HTR-8/SVneo (cell line): Measurements from ENCODE around the gene NFATC3.
A peak's percentile ranks its signal among the peaks of the same experiment; 100 is the strongest.

Experiments used
- DNase-seq: peaks from one replicate; pipeline ENCODE4 v3.0.0; 2011; ENCODE audit warnings: low spot score, mixed read lengths; ENCODE audit not compliant: insufficient read length
- FAIRE-seq: peaks from 2 replicates; lab custom pipeline; 2011; peaks lifted over from hg19 to GRCh38; lab: Jason Lieb, UNC

Gene NFATC3

DNA sequence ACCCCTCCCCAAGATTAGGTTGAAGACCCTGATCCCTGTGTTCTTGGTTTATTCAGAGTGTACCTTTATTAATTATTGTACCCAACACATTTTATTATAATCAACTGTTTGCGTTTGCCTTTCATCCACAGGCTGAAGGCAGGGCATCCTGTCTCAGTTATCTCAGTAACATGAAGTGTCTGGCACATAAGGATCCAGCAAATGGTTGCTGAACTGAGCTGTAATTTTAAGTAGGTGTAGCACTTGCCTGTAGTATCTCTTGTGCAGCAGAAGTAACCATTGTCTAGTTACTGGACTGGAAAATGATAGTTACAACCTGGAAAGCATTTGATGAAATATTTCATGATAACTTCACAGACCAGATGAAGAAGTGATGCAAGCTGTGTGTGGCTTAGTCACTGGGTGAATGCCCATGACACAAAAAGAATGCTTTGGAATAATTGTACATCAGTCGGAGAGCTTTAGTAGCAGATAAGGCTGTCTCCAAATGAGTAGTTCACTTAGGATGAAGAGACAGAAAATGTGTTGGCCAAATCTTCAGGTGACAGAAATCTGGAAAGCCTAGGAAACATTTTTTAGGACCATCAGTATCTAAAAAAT is 94.1 kb downstream of the NFATC3 start:
- no peak for FAIRE-seq

DNA sequence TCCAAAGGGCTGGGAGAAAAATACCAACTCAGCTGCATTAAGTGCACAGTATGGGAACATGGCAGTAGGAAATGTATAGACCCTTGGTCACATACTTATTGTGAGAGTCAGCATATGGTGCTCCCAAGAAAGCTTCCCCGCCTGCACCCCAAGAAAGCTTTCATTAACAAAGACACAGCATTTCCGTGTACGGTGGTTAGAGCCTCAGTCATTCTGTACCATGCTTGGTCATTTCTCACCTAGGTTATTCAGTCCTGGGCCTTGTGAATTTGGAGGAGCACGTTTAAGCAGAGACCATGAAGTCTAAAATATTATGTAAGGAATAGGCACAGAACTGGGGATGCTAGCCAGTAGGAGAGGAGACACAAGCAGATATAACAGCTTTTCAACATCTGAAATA is 94.7 kb downstream of the NFATC3 start:
- DNase-seq: no peak
- no peak for FAIRE-seq

More for the DNA sequence above, 94.1 kb downstream of the NFATC3 start:
- no peak for DNase-seq

DNA sequence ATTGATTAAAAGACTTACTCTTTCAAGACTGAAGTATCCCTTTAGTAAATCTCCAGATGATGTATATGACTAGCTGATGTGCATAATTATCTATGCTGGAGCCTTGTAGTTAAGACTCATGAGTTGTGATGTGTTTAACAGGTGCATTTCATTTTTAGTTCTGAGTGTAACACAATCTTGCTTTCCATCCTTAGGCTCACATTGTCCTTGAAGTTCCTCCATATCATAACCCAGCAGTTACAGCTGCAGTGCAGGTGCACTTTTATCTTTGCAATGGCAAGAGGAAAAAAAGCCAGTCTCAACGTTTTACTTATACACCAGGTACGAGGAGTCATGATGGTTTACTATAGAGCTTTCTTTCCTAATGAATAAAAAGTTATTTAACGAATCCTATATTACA is 97.9 kb downstream of the NFATC3 start:
- no peak for DNase-seq
- peak; percentile 42 for FAIRE-seq

DNA sequence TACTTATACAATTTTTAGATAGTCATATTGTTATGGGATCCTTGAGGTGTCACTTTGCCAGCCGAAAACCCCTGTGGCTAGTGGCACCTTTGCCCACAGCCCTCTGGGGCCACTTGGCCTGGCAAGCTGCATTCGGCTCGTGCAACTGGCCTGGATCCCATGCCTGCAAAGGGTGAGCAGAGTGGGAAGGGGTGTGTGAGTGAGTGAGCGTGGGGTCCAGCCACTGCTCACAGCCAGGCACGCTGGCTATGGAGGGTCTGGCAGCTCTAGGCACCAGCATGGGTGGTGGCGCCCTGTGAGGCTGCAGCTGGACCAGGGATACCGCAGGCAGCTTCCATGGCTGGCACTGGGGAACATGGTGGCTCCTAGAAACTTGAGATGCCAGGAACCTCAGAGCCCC is 101.7 kb downstream of the NFATC3 start:
- FAIRE-seq: no peak
- DNase-seq: no peak

DNA sequence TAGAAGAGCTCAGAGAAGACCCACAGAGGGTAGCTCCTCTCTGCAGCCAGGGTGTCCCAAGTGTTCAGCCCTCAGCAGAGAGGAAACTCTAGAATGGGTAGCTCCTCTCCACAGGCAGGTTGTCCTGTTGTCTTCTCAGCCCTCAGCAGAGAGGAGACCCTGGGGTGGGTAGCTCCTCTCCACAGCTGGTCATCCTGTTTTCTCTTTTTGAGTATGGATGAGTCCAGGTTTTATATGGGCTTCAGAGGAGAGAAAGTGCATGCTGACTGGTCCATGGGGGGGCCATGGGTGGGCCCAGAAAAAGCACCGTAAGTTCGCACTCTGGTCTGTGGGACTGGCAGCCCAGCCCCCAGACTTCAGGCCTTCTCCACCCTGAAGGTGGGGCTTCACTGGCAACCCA is 102.3 kb downstream of the NFATC3 start:
- DNase-seq (no peak), FAIRE-seq (no peak)

DNA sequence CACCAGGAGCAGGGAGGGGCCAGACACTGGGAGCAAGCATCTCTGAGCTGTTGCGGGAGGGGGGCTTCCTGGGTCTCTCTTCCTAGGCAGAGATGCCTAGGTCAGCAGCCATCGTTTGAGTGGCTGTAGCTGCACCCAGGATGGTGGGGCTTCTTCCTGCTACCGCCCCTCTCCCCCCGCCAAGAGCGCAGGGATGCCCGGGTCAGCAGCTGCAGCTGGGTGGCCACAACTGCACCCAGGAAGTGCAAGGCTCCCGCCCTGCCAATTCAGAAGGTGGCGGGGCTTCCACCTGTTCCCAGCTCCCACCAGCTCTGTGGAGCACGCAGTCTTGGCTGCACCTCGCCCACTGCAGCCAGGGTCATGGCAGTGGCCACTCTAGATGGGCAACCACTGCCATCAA is 103.0 kb downstream of the NFATC3 start:
- no peak for DNase-seq
- FAIRE-seq: no peak

DNA sequence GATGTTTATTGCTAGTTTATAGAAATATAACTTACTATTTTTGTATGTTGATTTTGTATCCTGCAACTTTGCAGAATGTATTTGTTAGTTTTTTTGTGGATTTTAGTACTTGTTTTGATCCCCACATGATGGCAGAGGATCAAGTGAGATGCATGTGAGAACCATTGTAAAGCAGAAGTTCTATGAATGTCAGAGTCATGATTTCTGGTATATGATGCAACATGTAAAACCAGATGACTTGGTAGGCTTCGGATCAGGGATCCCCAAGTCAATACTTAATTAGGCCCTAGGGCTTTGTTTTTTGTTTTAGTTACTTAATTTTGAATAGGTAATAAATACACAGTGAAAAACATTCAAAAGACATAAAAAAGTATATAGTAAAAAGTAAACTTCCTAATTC is 104.9 kb downstream of the NFATC3 start:
- FAIRE-seq: no peak

DNA sequence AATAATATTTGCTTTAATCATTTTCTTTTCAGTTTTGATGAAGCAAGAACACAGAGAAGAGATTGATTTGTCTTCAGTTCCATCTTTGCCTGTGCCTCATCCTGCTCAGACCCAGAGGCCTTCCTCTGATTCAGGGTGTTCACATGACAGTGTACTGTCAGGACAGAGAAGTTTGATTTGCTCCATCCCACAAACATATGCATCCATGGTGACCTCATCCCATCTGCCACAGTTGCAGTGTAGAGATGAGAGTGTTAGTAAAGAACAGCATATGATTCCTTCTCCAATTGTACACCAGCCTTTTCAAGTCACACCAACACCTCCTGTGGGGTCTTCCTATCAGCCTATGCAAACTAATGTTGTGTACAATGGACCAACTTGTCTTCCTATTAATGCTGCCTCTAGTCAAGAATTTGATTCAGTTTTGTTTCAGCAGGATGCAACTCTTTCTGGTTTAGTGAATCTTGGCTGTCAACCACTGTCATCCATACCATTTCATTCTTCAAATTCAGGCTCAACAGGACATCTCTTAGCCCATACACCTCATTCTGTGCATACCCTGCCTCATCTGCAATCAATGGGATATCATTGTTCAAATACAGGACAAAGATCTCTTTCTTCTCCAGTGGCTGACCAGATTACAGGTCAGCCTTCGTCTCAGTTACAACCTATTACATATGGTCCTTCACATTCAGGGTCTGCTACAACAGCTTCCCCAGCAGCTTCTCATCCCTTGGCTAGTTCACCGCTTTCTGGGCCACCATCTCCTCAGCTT is 105.8 kb downstream of the NFATC3 start:
- DNase-seq: no peak
- FAIRE-seq: no peak

More for the DNA sequence above, 104.9 kb downstream of the NFATC3 start:
- DNase-seq: no peak

DNA sequence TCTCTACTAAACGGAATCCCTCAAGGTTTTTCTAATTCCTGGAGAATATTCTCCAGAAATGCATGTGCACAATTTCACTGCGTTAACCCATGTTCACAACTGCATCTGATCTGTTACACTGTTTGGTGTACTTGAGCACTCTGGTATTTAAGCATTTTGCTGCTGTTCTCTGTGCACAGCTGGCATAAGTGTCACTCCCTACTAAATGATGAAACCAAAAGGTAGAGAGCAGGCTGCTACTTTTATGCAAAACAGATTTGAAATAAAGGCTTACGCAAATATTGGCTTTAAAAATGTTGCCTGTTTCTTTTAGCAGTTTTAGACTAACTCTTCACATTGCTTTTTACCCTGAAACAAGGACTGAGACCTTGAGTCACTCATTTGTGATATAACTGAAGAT is 109.1 kb downstream of the NFATC3 start:
- no peak for DNase-seq
- FAIRE-seq: no peak

DNA sequence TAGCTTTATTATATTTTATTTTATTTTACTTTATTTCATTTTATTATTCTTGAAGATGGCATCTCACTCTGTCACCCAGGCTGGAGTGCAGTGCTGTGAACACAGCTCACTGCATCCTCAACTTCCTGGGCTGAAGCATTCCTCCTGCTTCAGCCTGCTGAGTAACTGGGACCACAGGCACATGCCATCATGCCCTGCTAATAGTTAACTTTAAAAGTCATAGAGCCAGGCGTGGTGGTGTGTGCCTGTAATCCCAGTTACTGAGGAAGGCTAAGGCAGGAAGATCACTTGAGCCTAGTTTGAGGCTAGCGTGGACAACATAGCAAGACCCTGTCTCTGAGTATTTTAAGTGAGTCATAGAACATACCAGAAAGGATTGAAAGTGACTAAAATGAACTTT is 112.1 kb downstream of the NFATC3 start:
- no peak for FAIRE-seq

DNA sequence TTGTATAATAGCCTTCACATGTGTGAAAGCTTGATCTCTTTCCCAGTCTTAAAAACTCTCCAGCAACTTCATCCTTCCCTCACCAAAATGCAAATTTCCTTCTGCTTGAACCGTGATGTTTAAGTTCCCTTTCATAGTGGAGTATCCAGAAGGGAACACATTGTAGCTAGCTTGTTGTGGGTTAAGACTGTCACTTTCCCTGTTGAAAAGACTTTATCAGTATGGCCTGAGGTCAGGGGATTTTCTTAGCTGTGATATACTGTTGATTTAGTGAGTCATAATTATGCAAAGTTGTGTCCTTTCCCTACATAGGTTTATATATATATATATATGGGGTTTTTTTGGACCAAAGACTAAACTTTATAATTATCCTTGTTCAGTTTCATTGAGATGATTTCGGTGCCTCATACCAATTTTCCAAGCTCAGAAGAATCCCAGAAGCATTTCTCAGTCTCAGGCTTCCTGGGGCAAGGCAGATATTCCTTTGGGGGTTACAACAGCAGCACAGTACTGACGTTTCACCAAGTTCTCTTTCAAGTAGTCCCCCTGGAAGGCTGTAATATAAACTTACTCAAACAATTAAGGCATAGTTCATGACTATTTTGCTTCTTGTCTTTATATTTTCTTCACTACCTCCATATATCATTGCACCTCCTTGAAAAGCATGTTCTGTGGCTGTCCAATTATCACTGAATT is 115.1 kb downstream of the NFATC3 start:
- DNase-seq: peak; percentile 32
- FAIRE-seq: peak; percentile 13

More for the DNA sequence above, 112.1 kb downstream of the NFATC3 start:
- DNase-seq: no peak

DNA sequence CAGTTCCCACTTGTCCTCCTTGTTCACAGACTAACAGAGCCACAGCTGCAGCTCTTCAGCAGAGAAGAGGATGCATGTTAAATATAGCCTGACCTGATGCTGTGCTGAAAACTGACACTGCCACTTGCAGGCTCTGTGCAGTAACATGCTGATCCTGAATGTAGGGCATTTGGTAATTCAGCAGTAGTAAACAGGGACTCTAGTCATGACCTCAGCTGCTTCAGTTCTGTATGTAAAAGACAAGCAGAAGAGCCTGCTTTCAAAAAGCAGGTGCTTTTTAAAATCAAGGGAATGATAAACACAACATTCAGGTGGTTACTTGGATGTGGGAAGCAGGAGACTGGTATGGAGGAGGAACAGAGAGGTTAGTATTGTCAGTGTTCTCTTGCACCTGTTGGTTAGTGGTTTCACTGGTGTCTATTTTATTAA is 116.9 kb downstream of the NFATC3 start:
- DNase-seq: no peak
- no peak for FAIRE-seq

DNA sequence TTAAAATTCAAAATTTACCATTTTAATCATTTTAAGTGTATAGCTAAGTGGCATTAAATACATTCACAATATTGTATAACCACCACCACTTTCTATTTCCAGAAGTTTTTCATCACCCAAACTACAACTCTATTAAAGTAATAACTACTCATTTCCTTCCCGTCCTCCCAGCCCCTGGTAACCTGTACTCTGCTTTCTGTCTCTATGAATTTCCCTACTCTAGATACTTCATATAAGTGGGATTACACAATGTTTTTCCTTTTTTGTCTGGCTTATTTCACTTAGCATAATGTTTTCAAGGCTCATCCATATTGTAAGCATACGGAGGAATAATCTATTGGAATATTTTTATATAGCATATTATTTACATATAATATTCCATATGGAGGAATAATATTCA is 121.1 kb downstream of the NFATC3 start:
- FAIRE-seq: no peak
- DNase-seq: no peak

DNA sequence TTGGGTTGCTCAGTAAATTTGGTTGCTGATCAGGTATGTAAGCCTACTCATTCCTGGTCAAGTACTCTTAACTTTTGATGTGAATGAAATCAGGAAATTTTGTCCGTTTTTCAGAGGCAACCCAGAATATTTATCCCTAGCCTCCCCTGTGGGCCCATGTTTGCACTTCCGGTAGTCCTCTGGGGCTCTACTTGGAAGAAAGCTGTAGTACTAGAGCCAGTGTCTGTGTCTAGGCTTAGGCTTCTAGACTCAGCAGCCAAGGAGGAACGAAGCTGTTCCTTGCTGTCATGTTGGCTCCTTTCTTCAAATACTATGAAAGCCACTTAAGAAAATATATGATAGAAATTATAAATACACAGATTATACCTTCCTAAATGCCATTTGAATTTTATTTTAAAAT is 129.6 kb downstream of the NFATC3 start:
- DNase-seq (no peak), FAIRE-seq (no peak)

DNA sequence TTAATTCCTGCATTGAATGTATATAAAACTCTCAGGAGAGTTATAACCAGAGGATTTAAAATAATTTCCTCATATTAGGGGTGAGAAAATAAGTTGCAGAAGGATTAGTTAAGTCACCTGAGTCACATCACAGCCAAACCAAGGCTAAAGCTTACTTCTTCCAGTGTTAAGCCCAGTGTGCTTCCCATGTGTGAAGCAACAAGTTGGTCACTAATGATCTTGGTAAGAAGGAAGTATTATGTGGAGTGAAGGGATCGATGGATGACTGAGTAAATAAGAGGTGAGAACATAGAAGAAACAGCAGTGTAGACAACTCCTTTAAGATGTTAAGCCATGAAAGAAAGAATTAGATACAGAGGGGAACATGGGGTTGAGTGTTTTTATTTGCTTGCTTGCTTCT is 130.1 kb downstream of the NFATC3 start:
- no peak for DNase-seq
- no peak for FAIRE-seq

DNA sequence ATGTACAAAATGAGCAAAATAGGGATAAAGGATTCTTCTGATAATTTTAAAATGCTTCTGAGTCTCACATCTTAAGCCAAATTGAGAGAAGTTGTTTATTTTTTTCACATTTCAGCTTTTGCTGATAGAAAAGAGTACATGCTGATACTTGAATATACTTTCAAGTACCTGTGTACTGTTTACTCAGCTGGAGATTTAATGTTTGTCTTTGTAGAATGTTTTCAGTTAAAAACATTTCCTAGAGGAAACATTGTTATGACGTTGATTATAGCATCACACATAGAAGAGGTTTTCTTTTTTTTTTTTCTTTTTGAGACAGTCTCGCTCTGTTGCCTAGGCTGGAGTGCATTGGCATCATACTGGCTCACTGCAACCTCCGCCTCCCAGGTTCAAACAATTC is 131.1 kb downstream of the NFATC3 start:
- FAIRE-seq (no peak), DNase-seq (no peak)

DNA sequence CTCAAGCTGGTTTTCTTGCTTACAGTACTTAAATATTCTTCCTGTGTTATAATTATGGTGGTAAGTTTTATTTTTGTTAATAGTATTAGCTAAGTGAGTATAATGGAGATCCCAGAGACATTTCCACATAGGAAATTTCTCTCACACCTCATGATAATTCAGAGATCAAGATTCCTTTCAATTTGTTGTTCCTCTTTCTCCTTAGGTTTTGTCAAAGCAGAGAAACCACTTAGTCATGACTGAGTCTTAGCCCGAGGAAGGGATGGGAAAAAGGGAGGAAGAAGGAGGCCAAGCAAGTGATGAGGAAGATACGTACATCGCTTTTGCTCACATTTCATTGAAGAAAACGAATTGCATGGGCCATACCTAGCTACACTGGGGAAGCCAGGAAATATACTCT is 132.3 kb downstream of the NFATC3 start:
- no peak for DNase-seq
- no peak for FAIRE-seq

DNA sequence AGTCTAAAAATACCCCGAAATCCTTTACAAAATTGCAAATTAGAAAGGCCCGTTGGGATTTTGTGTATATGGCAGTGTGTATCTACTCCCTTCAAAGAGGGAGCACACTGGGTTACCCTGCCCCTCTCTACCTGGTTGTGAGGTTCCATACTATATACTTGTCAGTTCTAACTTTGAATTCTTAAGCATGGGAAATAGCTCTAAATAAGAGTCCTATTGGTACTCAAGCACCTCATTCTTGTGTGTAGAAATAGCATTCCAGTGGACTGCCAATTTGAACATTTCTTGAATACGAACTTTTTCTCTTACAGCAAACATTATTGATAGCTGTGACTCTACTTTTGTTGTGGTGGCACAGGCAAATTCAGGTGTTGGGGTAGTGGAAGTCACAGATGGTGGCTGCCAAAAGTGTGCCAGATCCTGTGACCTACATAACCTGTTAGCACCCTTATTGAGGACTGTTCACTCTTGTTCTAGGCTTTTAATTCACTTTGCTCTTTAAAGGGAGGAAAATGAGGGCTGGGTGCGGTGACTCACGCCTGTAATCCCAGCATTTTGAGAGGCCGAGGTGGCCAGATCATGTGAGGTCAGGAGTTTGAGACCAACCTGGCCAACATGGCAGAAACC is 134.7 kb downstream of the NFATC3 start:
- FAIRE-seq: no peak
- no peak for DNase-seq

DNA sequence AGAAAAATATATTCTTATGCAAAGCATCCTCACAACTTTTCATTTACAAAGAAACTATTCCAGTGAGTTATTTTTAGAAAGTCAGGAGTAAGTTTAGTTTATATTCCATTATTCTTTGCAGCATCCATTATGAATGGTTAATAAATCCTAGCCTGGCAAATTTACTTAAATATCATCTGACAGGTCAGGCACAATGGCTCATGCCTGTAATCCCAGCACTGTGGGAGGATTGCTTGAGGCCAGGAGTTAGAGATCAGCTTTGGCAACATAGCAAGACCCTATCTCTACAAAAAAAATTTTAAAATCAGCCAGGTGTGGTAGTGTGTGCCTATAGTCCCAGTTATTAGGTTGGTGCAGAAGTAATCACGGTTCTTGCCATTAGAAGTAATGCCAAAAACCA is 137.9 kb downstream of the NFATC3 start:
- DNase-seq (no peak), FAIRE-seq (no peak)

DNA sequence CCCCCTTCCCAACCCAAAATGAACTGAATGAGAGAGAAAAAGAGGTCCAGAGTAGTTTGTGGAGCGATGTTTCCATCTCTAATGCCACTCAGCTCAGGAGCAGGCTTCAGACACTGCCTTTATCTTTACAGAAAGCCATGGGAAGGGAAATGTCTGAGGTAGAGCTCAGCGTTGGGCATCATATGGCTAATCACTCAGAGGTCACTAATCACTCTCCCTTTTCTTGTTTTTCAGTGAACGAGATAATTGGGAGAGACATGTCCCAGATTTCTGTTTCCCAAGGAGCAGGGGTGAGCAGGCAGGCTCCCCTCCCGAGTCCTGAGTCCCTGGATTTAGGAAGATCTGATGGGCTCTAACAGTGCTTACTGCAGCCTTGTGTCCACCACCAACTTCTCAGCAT is 140.9 kb downstream of the NFATC3 start:
- FAIRE-seq: no peak

More for the DNA sequence above, 140.9 kb downstream of the NFATC3 start:
- DNase-seq: no peak
